Body of pancreas (tissue), 4 donors: ENCODE data around the gene BRCC3.

Experiments used
- CTCF ChIP-seq, 7 experiments: fragments of 450-650 bp in 4 of 7; fragments of 200-600 bp in 3 of 7; sonication (generic) in 3 of 7; IDR thresholded peaks; one replicate each; pipeline ENCODE4 v1.5.1; 2016 to 2019; ENCODE audit warnings: antibody characterized with exemption in 7 of 7
- POLR2A ChIP-seq, 3 donors: fragments of 450-650 bp; IDR thresholded peaks; one replicate each; pipeline ENCODE4 v1.6.1; 2016; ENCODE audit warnings: antibody characterized with exemption in 3 of 3, mild to moderate bottlenecking in 2 of 3

DNA sequence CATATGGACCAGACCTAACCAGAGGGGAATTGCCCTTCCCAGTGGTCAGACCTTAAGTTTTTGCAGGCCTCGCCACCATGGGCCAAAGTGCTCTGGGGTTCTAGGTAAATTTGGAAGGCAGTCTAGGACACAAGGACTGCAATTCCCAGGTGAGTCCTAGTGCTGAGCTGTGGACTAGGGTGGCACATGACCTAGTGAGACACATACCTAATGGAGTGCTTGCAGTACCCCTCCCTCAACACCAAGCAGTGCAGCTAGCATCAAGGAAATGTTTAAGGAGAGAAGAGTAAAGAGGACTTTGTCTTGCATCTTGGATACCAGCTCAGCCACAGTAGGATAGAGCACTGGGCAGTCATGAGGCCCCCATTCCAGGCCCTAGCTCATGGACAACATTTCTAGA is 60.8 kb downstream of the BRCC3 start:
- TF ChIP-seq CTCF (IDR thresholded peaks at IDR 0.05) (no peak), POLR2A (IDR thresholded peaks at IDR 0.05) (no peak)
